SK-N-SH treated with all-trans-retinoic acid at 6 μM for 48 hours (cell line): ENCODE data around the gene ZEB2.
"Not testable (repeated sequence)": the region's sequence is repeated elsewhere in the genome, so short reads cannot be mapped to it uniquely, and the experiment has no call there.

Source experiments
- ATAC-seq: fragments of 200-7000 bp; cut with Tn5 transposase; 3 replicates; pipeline ENCODE4 v1.9.1; 2020; ENCODE audit warnings: mild to moderate bottlenecking, moderate library complexity
- BACH2 ChIP-seq: fragments of 250-450 bp; sonication (Bioruptor Pico); IDR thresholded peaks from 2 replicates; pipeline ENCODE4 v1.9.0; 2021; ENCODE audit warnings: mild to moderate bottlenecking, borderline replicate concordance
- CREB5 ChIP-seq: fragments of 250-450 bp; sonication (Bioruptor Pico); IDR thresholded peaks from 2 replicates; pipeline ENCODE4 v1.5.1; 2020; ENCODE audit warnings: low read depth, mild to moderate bottlenecking, moderate library complexity
- CSDC2 ChIP-seq: fragments of 250-450 bp; sonication (Bioruptor Pico); IDR thresholded peaks from 2 replicates; pipeline ENCODE4 v1.5.0; 2020; ENCODE audit warnings: mild to moderate bottlenecking, moderate library complexity
- CSRNP3 ChIP-seq: fragments of 250-450 bp; sonication (Bioruptor Pico); IDR thresholded peaks from 2 replicates; pipeline ENCODE4 v1.5.1; 2021; ENCODE audit warnings: mild to moderate bottlenecking, moderate library complexity
- ESRRG ChIP-seq: fragments of 250-450 bp; sonication (Bioruptor Pico); IDR thresholded peaks from 2 replicates; pipeline ENCODE4 v1.6.1; 2021; ENCODE audit warnings: mild to moderate bottlenecking
- GLIS3 ChIP-seq: fragments of 250-450 bp; sonication (Bioruptor Pico); IDR thresholded peaks from 2 replicates; pipeline ENCODE4 v1.5.0; 2020; ENCODE audit warnings: mild to moderate bottlenecking, moderate library complexity
- ISL1 ChIP-seq: fragments of 250-450 bp; sonication (Bioruptor Pico); IDR thresholded peaks from 2 replicates; pipeline ENCODE4 v2.1.2; 2022; ENCODE audit warnings: mild to moderate bottlenecking, moderate library complexity
- OSR1 ChIP-seq: fragments of 250-450 bp; sonication (Bioruptor Pico); IDR thresholded peaks from 2 replicates; pipeline ENCODE4 v1.8.0; 2022; ENCODE audit warnings: moderate library complexity, mild to moderate bottlenecking, inconsistent platforms
- POU6F1 ChIP-seq: fragments of 250-450 bp; sonication (Bioruptor Pico); IDR thresholded peaks from 2 replicates; pipeline ENCODE4 v1.8.0; 2021; ENCODE audit warnings: low read depth, mild to moderate bottlenecking, moderate library complexity, borderline replicate concordance
- RARB ChIP-seq: fragments of 250-450 bp; sonication (Bioruptor Pico); IDR thresholded peaks from 2 replicates; pipeline ENCODE4 v1.8.0; 2021; ENCODE audit warnings: mild to moderate bottlenecking, moderate library complexity
- TCF4 ChIP-seq: fragments of 250-450 bp; sonication (Bioruptor Pico); IDR thresholded peaks from 2 replicates; pipeline ENCODE4 v1.8.0; 2021; ENCODE audit warnings: mild to moderate bottlenecking, moderate library complexity, borderline replicate concordance
- TSHZ2 ChIP-seq: fragments of 250-450 bp; sonication (Bioruptor Pico); IDR thresholded peaks from 2 replicates; pipeline ENCODE4 v1.5.0; 2020; ENCODE audit warnings: mild to moderate bottlenecking, moderate library complexity
- ZC3H10 ChIP-seq: fragments of 250-450 bp; sonication (Bioruptor Pico); IDR thresholded peaks from 2 replicates; pipeline ENCODE4 v1.5.1; 2021; ENCODE audit warnings: mild to moderate bottlenecking, moderate library complexity
- ZFP3 ChIP-seq: fragments of 250-450 bp; sonication (Bioruptor Pico); IDR thresholded peaks from 2 replicates; pipeline ENCODE4 v1.5.0; 2020; ENCODE audit warnings: mild to moderate bottlenecking, moderate library complexity
- ZNF565 ChIP-seq: fragments of 450-650 bp; formaldehyde crosslinking; conservative IDR thresholded peaks from 2 replicates; pipeline ENCODE4 v1.5.0; 2020; ENCODE audit warnings: low read depth, mild to moderate bottlenecking, moderate library complexity
- ZNF70 ChIP-seq: fragments of 450-650 bp; formaldehyde crosslinking; IDR thresholded peaks from 2 replicates; pipeline ENCODE4 v1.5.0; 2020; ENCODE audit warnings: mild to moderate bottlenecking, moderate library complexity
- ZNF8 ChIP-seq: fragments of 450-650 bp; formaldehyde crosslinking; IDR thresholded peaks from 2 replicates; pipeline ENCODE4 v1.5.0; 2020; ENCODE audit warnings: mild to moderate bottlenecking, moderate library complexity
- TF ChIP-seq, protein P1 (sequence below): fragments of 250-450 bp; sonication (Bioruptor Pico); IDR thresholded peaks from 2 replicates; pipeline ENCODE4 v1.8.0; 2020; ENCODE audit warnings: mild to moderate bottlenecking, moderate library complexity, borderline replicate concordance

ZEB2 gene

DNA sequence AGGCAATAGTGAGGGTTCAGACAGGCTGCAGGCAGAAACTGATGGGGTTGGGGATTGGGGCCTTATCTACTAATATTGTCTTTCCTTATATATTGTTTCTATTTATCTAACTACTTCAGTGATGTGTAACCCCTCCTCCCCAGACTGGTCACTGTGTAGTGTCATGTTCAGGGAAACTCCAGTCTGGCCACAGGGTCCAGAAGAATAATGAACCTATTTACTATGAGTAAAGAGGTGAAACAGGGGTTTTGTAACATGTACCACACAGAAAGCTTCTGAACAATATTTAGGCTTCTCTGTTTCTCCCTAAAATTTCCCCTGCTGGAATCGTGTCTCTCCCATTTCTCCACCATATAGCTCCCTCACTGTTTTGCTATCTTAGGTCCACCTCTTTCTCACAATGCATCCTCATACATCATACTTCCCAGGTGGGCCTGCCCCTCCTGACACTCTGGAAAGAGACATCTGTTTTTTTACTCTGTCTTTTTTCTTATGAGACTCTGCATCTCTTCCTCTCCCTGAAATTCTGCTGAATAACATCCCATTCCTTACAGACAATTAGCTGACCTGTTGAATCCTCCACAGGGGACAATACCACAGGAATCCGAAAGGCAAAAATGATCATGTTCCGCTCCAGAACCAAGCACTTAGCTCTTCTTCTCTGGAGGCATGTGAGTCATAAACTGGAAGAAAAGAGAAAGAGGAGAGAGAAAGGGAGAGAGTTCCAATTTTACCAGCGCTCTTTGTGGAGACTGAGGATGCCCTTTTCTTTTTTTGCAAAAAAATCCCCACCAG is 154.8 kb downstream of the ZEB2 start:
- no peak for ATAC-seq

DNA sequence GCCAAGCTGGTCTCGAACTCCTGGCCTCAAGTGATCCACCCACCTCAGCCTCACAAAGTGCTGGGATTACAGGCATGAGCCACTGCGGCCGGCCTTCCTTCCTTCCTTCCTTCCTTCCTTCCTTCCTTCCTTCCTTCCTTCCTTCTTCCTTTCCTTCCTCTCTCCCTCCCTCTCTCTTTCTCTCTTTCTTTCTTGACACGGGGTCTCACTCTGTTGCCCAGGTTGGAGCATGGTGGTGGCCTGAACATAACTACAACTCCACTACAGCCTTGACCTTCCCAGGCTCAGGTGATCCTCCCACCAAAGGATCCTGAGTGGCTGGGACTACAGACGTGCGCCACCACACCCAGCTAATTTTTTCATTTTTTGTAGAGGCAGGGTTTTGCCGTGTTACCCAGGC is 155.7 kb downstream of the ZEB2 start:
- ATAC-seq = not testable (repeated sequence)

More for the DNA sequence above, 154.8 kb downstream of the ZEB2 start:
- no peak for TF ChIP-seq BACH2 (CRISPR knock-in tag)
- no peak for TF ChIP-seq CREB5 (CRISPR knock-in tag)
- no peak for TF ChIP-seq ISL1 (CRISPR knock-in tag)
- no peak for TF ChIP-seq ZFP3 (CRISPR knock-in tag)
- TF ChIP-seq TSHZ2 = no peak
- TF ChIP-seq ZNF565 = no peak
- TF ChIP-seq OSR1 (CRISPR knock-in tag) = no peak
- TF ChIP-seq ESRRG (CRISPR knock-in tag) = no peak
- TF ChIP-seq CSDC2 (CRISPR knock-in tag) = no peak
- no peak for TF ChIP-seq POU6F1 (CRISPR knock-in tag)
- TF ChIP-seq ZNF8 (CRISPR knock-in tag) = no peak
- TF ChIP-seq CSRNP3 (CRISPR knock-in tag) = no peak
- TF ChIP-seq ZNF70 (CRISPR knock-in tag) = no peak
- TF ChIP-seq, all 23 proteins: peak for 0

DNA sequence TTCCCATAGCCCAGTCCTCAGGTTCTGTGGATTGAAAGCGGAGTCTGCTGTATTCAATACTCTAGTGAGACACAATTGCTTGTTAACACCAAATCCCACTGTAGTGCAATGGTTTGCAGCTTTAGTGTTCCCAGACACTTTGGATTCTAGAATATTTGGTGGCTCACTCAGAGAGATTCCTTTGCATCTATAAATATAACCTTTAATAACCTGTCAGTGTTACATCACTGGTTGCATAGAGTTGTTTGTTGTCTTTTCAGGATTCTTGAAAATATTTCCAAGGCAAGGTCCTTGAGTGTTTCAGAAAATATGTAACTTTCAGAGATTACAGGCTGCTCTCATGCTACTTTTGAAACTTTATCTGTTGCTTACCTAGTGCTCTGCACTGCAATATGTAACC is 157.5 kb downstream of the ZEB2 start:
- ATAC-seq = no peak
- TF ChIP-seq ZC3H10 (CRISPR knock-in tag) (no peak), RARB (no peak), CREB5 (CRISPR knock-in tag) (no peak), ZFP3 (CRISPR knock-in tag) (no peak), ZNF70 (CRISPR knock-in tag) (no peak), POU6F1 (CRISPR knock-in tag) (no peak), ISL1 (CRISPR knock-in tag) (no peak), ESRRG (CRISPR knock-in tag) (no peak), OSR1 (CRISPR knock-in tag) (no peak), GLIS3 (CRISPR knock-in tag) (no peak), ZNF8 (CRISPR knock-in tag) (no peak), TCF4 (CRISPR knock-in tag) (no peak)
- TF ChIP-seq, protein P1, sequence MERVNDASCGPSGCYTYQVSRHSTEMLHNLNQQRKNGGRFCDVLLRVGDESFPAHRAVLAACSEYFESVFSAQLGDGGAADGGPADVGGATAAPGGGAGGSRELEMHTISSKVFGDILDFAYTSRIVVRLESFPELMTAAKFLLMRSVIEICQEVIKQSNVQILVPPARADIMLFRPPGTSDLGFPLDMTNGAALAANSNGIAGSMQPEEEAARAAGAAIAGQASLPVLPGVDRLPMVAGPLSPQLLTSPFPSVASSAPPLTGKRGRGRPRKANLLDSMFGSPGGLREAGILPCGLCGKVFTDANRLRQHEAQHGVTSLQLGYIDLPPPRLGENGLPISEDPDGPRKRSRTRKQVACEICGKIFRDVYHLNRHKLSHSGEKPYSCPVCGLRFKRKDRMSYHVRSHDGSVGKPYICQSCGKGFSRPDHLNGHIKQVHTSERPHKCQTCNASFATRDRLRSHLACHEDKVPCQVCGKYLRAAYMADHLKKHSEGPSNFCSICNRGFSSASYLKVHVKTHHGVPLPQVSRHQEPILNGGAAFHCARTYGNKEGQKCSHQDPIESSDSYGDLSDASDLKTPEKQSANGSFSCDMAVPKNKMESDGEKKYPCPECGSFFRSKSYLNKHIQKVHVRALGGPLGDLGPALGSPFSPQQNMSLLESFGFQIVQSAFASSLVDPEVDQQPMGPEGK (CRISPR knock-in tag) = no peak
